GM19238 (cell line): ENCODE measurements around the gene PRSS8.

Experiments used
- DNase-seq: peaks from one replicate; pipeline ENCODE4 v3.0.0; 2011; ENCODE audit warnings: low spot score; ENCODE audit not compliant: insufficient read length

The PRSS8 gene

GRCh38 chr16:31082368-31083045, 53.0 kb downstream of the PRSS8 start:
- no peak for DNase-seq
